Stomach (tissue), 9 donors: ENCODE measurements around the gene PPP1R14B. TPM values are rescaled to one million over a fixed set of nuclear protein-coding genes. Genes with fewer than 3 reads are reported as not detected.

Experiments used
- DNase-seq, 2 donors: peaks; one replicate each; pipeline versions ENCODE4 v3.0.0 to v3.0.0-alpha.2; 2013 to 2019
- H3K27ac ChIP-seq, 5 donors: fragments of 200-600 bp in 4 of 5; sonication (generic) in 4 of 5; one replicate each; pipeline ENCODE4 v1.5.1; 2013 to 2019; ENCODE audit warnings: mild to moderate bottlenecking in 1 of 5, moderate library complexity in 1 of 5
- H3K27me3 ChIP-seq, 3 donors: fragments of 200-600 bp; sonication (generic); one replicate each; pipeline ENCODE4 v1.5.1; 2017 to 2019; ENCODE audit warnings: mixed run types in 1 of 3
- H3K36me3 ChIP-seq, 4 donors: fragments of 200-600 bp; sonication (generic); 1 replicate in 3 of 4; 2 replicates in 1 of 4; pipeline ENCODE4 v1.5.1; 2016 to 2019
- H3K4me1 ChIP-seq, 4 donors: fragments of 200-600 bp; sonication (generic); one replicate each; pipeline ENCODE4 v1.5.1; 2016 to 2019
- H3K4me3 ChIP-seq, 4 donors: fragments of 200-600 bp; sonication (generic) in 3 of 4; one replicate each; pipeline ENCODE4 v1.5.1; 2016 to 2019; ENCODE audit warnings: mild to moderate bottlenecking in 1 of 4
- H3K9me3 ChIP-seq, 4 donors: fragments of 200-600 bp; sonication (generic); one replicate each; pipeline ENCODE4 v1.5.1; 2016 to 2019
- EP300 ChIP-seq: sonication (generic); formaldehyde crosslinking; IDR thresholded peaks from one replicate; pipeline ENCODE4 v1.6.1; 2017; ENCODE audit warnings: antibody characterized with exemption
- POLR2A ChIP-seq, 4 donors: fragments of 450-650 bp; IDR thresholded peaks; one replicate each; pipeline ENCODE4 v1.6.1; 2016; ENCODE audit warnings: antibody characterized with exemption in 4 of 4, control low read depth in 2 of 4, mild to moderate bottlenecking in 1 of 4, moderate library complexity in 1 of 4
- POLR2AphosphoS5 ChIP-seq, 3 donors: sonication (generic); formaldehyde crosslinking; IDR thresholded peaks; one replicate each; pipeline ENCODE4 v1.6.1; 2016; ENCODE audit warnings: antibody characterized with exemption in 3 of 3
- WGBS, 5 donors: extraction: QIAGEN DNeasy Blood & Tissue Kit in 3 of 5; methylation state at CpG; one replicate each; pipeline versions ENCODE4 v1.1.5 to v1.1.7; 2013 to 2018; 5-methylcytosine and 5-hydroxymethylcytosine counted together
- intact Hi-C: fragments of 100-400 bp; cut with DNase I; formaldehyde crosslinking; loops from one replicate; pipeline ENCODE4 v1.15.1; 2023; ENCODE audit warnings: low total_unique reads
- polyA plus RNA-seq, 3 donors: library from polyadenylated mRNA; stranded (reverse); fragments of 200-250 nt; gene quantifications; one replicate each; pipeline ENCODE4 v1.2.3, GENCODE V29; 2013
- total RNA-seq, 5 donors: library from RNA; depleted of rRNA; stranded (reverse); fragments of >200 nt; gene quantifications; one replicate each; pipeline versions ENCODE4 v1.1.0 to v1.2.3, GENCODE V29; 2014 to 2016
- TF ChIP-seq, protein P1 (sequence below), 7 experiments: fragments of 450-650 bp in 4 of 7; fragments of 200-600 bp in 3 of 7; sonication (generic) in 3 of 7; IDR thresholded peaks; one replicate each; pipeline ENCODE4 v1.5.1; 2016 to 2019; ENCODE audit warnings: antibody characterized with exemption in 7 of 7, control low read depth in 2 of 7, mild to moderate bottlenecking in 1 of 7
- donor health status: healthy with polysubstance abuse.
- donor health status: Bipolar disorder and iron deficiency.
- donor health status: healthy.

PPP1R14B gene
- total and polyA plus RNA-seq, 8 donors = 39.3 to 234 (median 77.6) TPM

DNA sequence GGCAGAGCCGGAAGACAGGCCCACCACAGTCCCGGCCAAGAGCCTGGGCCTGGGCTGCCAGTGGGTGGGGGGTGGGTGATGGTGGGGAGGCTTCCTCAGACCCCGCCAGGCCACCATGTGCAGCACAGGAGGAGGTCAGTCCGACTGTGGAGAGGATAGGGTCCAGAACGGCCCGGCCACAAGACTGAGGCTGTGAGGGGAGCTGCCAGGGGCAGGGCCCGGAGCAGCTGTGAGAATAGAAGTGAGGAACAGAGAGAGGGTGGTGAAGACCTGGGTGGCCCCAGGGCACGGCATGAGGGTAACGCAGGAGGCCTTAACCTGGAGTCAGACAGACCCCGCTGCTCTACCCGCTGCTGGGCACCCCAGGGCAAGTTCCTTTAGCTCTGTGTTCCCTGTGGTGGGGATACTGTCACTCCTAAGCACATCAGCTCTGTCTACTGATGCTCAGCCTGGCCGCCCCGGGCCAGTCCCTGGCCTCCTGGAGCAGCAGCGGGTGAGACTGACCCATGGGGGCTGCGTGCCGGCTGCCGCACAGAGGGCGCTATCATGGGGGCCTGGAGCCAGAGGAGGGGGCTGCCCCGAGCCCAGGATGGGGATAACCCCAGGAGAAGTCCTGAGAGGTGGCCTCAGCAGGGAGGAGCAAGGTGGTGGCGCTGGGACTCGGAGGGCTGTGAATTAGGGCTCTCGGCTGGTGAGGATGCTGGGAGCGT, 38.5 kb downstream of the PPP1R14B start:
- Histone ChIP-seq H3K27ac (peak overlapping the region; percentile 8 to 91 (median 86)), H3K4me3 (peak overlapping the region; percentile 38 to 52 (median 48)), H3K36me3 (peaks cover 11 to 67% (median 47%) of the 10 kb centered on the region in 4 donors), H3K9me3 (no peaks in the 10 kb centered on the region), H3K27me3 (no peaks in the 10 kb centered on the region), H3K4me1 (peaks cover 41 to 58% (median 49%) of the 10 kb centered on the region in 4 donors)
- TF ChIP-seq POLR2A (IDR thresholded peaks at IDR 0.05) (no peak), POLR2AphosphoS5 (IDR thresholded peaks at IDR 0.05) (no peak)
- 81 to 89% (median 84%) methylated on average over 19 to 23 of the region's 23 CpGs for WGBS, 5 donors
- DNase-seq = no peak
- intact Hi-C loops = loop anchor here (10.0 kb wide), 1 partner anchor 87 kb away; the partner anchor contains the start of gene KCNK4

DNA sequence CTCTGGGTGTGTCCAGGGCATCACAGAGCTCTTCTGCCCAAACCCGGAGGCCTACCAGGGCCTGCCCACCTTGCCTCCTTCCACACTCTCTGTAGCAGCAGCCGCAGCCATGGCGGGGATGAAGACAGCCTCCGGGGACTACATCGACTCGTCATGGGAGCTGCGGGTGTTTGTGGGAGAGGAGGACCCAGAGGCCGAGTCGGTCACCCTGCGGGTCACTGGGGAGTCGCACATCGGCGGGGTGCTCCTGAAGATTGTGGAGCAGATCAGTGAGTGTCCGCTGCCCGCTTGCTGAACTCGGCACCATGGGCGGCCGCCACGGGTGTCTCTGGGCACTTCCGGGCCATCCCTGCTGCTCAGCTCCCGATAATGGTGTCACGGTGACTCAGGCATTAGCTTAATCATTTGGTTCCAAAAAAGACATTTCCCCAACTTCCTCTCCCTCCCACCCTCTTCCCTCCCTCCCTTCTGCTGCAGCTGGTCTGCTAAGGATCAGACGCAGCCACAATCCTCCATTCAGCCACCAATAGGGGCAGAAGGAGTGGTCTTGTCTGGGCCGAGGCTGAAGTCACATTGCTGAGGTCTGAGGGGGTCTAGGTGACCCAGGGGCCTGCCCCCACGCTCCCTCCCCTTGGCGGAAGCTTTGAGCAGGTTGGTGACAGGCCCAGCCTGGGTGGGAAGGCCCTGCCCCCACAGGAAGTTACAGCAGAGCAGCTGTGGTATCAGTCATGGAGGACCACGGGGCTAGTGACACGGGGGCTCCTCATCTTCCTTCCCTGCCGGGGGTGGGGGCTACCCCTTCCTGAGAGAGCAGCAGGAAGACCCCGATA, 39.3 kb downstream of the PPP1R14B start:
- peak overlapping the region; percentile 38 to 52 (median 48) for H3K4me3 ChIP-seq
- H3K36me3 ChIP-seq = peaks cover 19 to 70% (median 52%) of the 10 kb centered on the region in 4 donors
- WGBS, 5 donors = 51 to 59% (median 52%) methylated on average over 21 to 30 of the region's 30 CpGs
- peaks cover 41 to 58% (median 49%) of the 10 kb centered on the region in 4 donors for H3K4me1 ChIP-seq
- H3K27me3 ChIP-seq = no peaks in the 10 kb centered on the region
- intact Hi-C loops = loop anchor here (10.0 kb wide), 1 partner anchor 87 kb away; the partner anchor contains the start of gene KCNK4
- peak overlapping the region; percentile 57 to 91 (median 86) for H3K27ac ChIP-seq
- TF ChIP-seq, protein P1, sequence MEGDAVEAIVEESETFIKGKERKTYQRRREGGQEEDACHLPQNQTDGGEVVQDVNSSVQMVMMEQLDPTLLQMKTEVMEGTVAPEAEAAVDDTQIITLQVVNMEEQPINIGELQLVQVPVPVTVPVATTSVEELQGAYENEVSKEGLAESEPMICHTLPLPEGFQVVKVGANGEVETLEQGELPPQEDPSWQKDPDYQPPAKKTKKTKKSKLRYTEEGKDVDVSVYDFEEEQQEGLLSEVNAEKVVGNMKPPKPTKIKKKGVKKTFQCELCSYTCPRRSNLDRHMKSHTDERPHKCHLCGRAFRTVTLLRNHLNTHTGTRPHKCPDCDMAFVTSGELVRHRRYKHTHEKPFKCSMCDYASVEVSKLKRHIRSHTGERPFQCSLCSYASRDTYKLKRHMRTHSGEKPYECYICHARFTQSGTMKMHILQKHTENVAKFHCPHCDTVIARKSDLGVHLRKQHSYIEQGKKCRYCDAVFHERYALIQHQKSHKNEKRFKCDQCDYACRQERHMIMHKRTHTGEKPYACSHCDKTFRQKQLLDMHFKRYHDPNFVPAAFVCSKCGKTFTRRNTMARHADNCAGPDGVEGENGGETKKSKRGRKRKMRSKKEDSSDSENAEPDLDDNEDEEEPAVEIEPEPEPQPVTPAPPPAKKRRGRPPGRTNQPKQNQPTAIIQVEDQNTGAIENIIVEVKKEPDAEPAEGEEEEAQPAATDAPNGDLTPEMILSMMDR (IDR thresholded peaks at IDR 0.05) = no peak
- TF ChIP-seq EP300 = no peak
- no peak for TF ChIP-seq POLR2A (IDR thresholded peaks at IDR 0.05)
- peak in 2 of 3 donors; percentile 34 to 41 for TF ChIP-seq POLR2AphosphoS5 (IDR thresholded peaks at IDR 0.05)
- no peaks in the 10 kb centered on the region for H3K9me3 ChIP-seq
- peak; percentile 55 to 85 for DNase-seq

DNA sequence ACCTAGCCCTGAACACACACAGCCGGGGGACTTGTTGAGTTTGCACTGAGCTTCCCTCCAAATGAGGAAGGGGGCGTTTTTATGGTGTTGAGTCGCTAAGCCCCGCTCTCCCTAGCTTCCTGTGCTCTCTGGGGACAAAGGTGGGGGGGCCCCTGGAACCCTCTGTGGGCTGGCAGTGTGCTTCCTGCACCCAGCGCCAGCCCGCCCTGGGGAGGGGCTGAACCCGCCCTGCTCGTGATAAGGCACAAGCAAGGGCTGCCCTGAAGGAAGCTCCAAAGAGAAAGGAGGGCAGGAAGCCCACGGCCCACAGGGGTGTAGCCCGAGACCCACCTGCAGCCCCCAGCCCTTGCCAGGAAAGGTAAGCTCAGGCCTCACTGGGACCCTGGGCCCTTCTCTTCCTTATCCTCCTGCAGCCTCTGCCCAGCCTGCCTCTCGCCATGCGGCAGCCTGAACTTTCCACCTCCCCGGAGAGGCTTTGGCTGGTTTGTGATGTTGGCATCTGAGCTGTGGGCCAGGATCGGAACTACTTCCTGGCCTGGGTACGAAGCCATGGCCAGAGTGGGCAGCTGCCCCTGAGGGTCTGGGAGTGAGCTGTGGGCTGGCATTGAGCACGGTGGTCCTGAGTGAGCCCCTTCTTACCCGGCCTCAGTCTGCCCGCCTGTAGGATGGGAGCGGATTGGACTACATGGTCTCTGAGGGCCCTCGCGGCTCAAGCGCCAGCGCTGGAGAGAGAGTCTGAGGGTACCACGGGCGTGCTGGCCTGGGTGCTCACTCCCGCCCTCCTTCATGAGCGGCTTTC, 40.1 kb downstream of the PPP1R14B start, which contains the start of gene FERMT3:
FERMT3 (plus strand) TSS at position 265 of the 799 bp plus-strand sequence. CDS start 644 bp downstream, outside the sequence.
- Histone ChIP-seq H3K27me3 (no peaks in the 10 kb centered on the region), H3K36me3 (peaks cover 27 to 70% (median 52%) of the 10 kb centered on the region in 4 donors), H3K27ac (peak within 1 kb of the TSS; percentile 57 to 91 (median 86)), H3K4me3 (peak within 1 kb of the TSS; percentile 38 to 52 (median 48)), H3K4me1 (peaks cover 41 to 58% (median 49%) of the 10 kb centered on the region in 4 donors), H3K9me3 (no peaks in the 10 kb centered on the region)
- WGBS, 5 donors = 29 to 63% (median 39%) methylated on average over 14 to 27 of the region's 27 CpGs
- peak in 2 of 3 donors; percentile 43 to 77 for TF ChIP-seq POLR2AphosphoS5 (IDR thresholded peaks at IDR 0.05)
- TF ChIP-seq, protein P1 (IDR thresholded peaks at IDR 0.05) = no peak
- DNase-seq = peak; percentile 83 to 87
- intact Hi-C loops = loop anchor here (10.0 kb wide), 1 partner anchor 88 kb away; the partner anchor contains the start of gene KCNK4

DNA sequence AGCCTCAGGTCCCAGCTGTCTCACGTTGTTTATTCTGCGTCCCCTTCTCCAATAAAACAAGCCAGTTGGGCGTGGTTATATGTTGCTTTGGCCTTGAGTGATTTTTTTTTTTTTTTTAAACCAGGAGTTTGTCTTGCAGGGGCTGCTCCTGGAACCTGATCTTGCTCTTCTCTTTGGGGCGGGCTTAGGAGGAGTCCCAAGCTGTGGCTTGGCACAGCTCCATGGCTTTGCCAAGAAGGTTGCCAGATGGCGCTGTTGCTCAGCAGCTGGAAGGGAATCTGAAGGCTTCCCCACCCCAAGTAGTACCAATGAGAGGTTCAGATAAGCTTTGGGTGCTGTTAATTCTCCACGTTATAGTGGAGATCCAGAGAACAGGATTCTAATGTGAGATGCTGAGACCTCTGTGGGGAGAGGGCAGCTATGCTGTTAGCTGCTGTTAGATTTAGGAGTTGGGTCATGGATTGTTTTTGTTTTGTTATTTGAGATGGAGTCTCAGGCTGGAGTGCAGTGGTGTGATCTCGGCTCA, 42.2 kb downstream of the PPP1R14B start:
- TF ChIP-seq POLR2AphosphoS5 (IDR thresholded peaks at IDR 0.05) (peak; percentile 52 to 92 (median 68)), EP300 (no peak)
- TF ChIP-seq, protein P1 (IDR thresholded peaks at IDR 0.05) = peak in 5 of 7 experiments; percentile 57 to 80 (median 66)
- Histone ChIP-seq H3K4me1 (peaks cover 41 to 58% (median 49%) of the 10 kb centered on the region in 4 donors), H3K27ac (peak overlapping the region in 3 of 5 donors; percentile 85 to 91 (median 87)), H3K36me3 (peaks cover 46 to 73% (median 57%) of the 10 kb centered on the region in 4 donors), H3K4me3 (no peak overlapping the region), H3K9me3 (no peaks in the 10 kb centered on the region), H3K27me3 (no peaks in the 10 kb centered on the region)
- WGBS, 5 donors = 17 to 31% (median 23%) methylated on average over 7 of the region's 7 CpGs
- DNase-seq = peak; percentile 94 to 95
- intact Hi-C loops = loop anchor here (10.0 kb wide), 1 partner anchor 90 kb away; the partner anchor contains the start of gene KCNK4
